DND-41 (cell line): Measurements from ENCODE around the gene A4GNT.

Source experiments
- EZH2 ChIP-seq: IDR thresholded peaks from 3 replicates; pipeline ENCODE4 v1.6.1; 2012; ENCODE audit warnings: borderline replicate concordance, low read depth, mild to moderate bottlenecking, moderate library complexity, low read length, inconsistent platforms; ENCODE audit not compliant: severe bottlenecking
- TF ChIP-seq, protein P1 (sequence below): IDR thresholded peaks from 2 replicates; pipeline ENCODE4 v1.5.1; 2012; ENCODE audit warnings: borderline replicate concordance, low read length, moderate library complexity, mild to moderate bottlenecking; ENCODE audit not compliant: poor library complexity, severe bottlenecking; ENCODE audit errors: extremely low read depth

DNA sequence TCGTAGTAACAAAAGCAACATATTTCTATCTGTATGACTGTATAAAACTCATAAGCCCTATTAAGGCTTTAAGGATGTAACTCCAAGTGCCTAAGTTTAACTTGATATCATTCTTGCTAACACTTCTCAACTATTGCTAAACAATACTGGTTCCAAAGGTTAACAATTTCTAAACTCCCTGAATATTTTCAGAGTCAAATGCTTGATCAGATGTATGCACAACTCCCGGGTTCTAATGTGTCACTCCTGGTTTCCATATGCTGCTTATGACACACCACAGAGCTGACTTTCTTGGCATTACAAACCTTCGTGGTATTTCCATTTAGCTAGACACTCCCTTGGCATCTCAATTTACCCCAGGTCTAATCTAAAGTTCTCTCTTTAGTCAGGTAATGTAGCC is 43.1 kb downstream of the A4GNT start:
- TF ChIP-seq, protein P1, sequence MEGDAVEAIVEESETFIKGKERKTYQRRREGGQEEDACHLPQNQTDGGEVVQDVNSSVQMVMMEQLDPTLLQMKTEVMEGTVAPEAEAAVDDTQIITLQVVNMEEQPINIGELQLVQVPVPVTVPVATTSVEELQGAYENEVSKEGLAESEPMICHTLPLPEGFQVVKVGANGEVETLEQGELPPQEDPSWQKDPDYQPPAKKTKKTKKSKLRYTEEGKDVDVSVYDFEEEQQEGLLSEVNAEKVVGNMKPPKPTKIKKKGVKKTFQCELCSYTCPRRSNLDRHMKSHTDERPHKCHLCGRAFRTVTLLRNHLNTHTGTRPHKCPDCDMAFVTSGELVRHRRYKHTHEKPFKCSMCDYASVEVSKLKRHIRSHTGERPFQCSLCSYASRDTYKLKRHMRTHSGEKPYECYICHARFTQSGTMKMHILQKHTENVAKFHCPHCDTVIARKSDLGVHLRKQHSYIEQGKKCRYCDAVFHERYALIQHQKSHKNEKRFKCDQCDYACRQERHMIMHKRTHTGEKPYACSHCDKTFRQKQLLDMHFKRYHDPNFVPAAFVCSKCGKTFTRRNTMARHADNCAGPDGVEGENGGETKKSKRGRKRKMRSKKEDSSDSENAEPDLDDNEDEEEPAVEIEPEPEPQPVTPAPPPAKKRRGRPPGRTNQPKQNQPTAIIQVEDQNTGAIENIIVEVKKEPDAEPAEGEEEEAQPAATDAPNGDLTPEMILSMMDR = no peak
- TF ChIP-seq EZH2 = no peak
